Thyroid gland (tissue), 4 donors: ENCODE data around the gene SERPINA3. TPM values are rescaled to one million over a fixed set of nuclear protein-coding genes. Genes with fewer than 3 reads are reported as not detected.

Source experiments
- DNase-seq, 2 donors: peaks; one replicate each; pipeline ENCODE4 v3.0.0-alpha.2; 2019
- H3K27ac ChIP-seq, 3 donors: fragments of 200-600 bp; sonication (generic); 1 replicate in 2 of 3; 2 replicates in 1 of 3; pipeline ENCODE4 v1.5.1; 2016 to 2019; ENCODE audit warnings: mild to moderate bottlenecking in 1 of 3, moderate library complexity in 1 of 3
- H3K27me3 ChIP-seq: fragments of 200-600 bp; sonication (generic); one replicate; pipeline ENCODE4 v1.5.1; 2019
- H3K36me3 ChIP-seq, 2 donors: fragments of 200-600 bp; sonication (generic); one replicate each; pipeline ENCODE4 v1.5.1; 2016 to 2019
- H3K4me1 ChIP-seq, 2 donors: fragments of 200-600 bp; sonication (generic); one replicate each; pipeline ENCODE4 v1.5.1; 2017 to 2019
- H3K4me3 ChIP-seq, 3 donors: fragments of 200-600 bp; sonication (generic); replicated peaks in 1 of 3; 1 replicate in 2 of 3; 2 replicates in 1 of 3; pipeline ENCODE4 v1.5.1; 2016; ENCODE audit warnings: mild to moderate bottlenecking in 1 of 3
- H3K9me3 ChIP-seq: fragments of 200-600 bp; sonication (generic); one replicate; pipeline ENCODE4 v1.5.1; 2017
- CTCF ChIP-seq, 6 experiments: fragments of 200-600 bp in 3 of 6; fragments of 450-650 bp in 3 of 6; sonication (generic) in 3 of 6; IDR thresholded peaks; one replicate each; pipeline ENCODE4 v1.5.1; 2016 to 2019; ENCODE audit warnings: antibody characterized with exemption in 6 of 6, mild to moderate bottlenecking in 2 of 6, inconsistent platforms in 1 of 6, moderate library complexity in 1 of 6
- POLR2A ChIP-seq, 2 donors: fragments of 450-650 bp; IDR thresholded peaks; one replicate each; pipeline ENCODE4 v1.6.1; 2017; ENCODE audit warnings: antibody characterized with exemption in 2 of 2, mild to moderate bottlenecking in 2 of 2, moderate library complexity in 1 of 2
- WGBS, 2 donors: methylation state at CpG; one replicate each; pipeline ENCODE4 v1.1.5; 2017; 5-methylcytosine and 5-hydroxymethylcytosine counted together
- intact Hi-C: fragments of 100-400 bp; cut with DNase I; formaldehyde crosslinking; loops from one replicate; pipeline ENCODE4 v1.15.1; 2023
- total RNA-seq, 4 donors: library from RNA; depleted of rRNA; stranded (reverse); fragments of >200 nt; gene quantifications; one replicate each; pipeline ENCODE4 v1.2.3, GENCODE V29; 2016

The SERPINA3 gene
- total RNA-seq, 4 donors from 2014 or later, result 16.3 to 200 (median 91.1) TPM

GRCh38 chr14:94570002-94570400 is 42.2 kb upstream of the SERPINA3 start:
- WGBS, 2 donors, result 87 to 97% methylated on average over 4 of the region's 6 CpGs
- Histone ChIP-seq H3K36me3 (no peaks in the 10 kb centered on the region), H3K27me3 (no peaks in the 10 kb centered on the region), H3K4me3 (no peak overlapping the region), H3K27ac (no peak overlapping the region), H3K4me1 (no peaks in the 10 kb centered on the region), H3K9me3 (no peaks in the 10 kb centered on the region)
- DNase-seq, result no peak
- intact Hi-C loops, result no loop called here
- TF ChIP-seq POLR2A (IDR thresholded peaks at IDR 0.05) (no peak), CTCF (IDR thresholded peaks at IDR 0.05) (no peak)

GRCh38 chr14:94570440-94570839 is 41.8 kb upstream of the SERPINA3 start:
- Histone ChIP-seq H3K4me3 (no peak overlapping the region), H3K9me3 (no peaks in the 10 kb centered on the region), H3K27ac (no peak overlapping the region), H3K36me3 (no peaks in the 10 kb centered on the region), H3K27me3 (no peaks in the 10 kb centered on the region), H3K4me1 (no peaks in the 10 kb centered on the region)
- TF ChIP-seq POLR2A (IDR thresholded peaks at IDR 0.05) (no peak), CTCF (IDR thresholded peaks at IDR 0.05) (no peak)
- DNase-seq, result no peak
- WGBS, 2 donors, result 80 to 83% methylated on average over 7 to 9 of the region's 9 CpGs
- intact Hi-C loops, result no loop called here

GRCh38 chr14:94571395-94571794 is 40.8 kb upstream of the SERPINA3 start:
- intact Hi-C loops, result no loop called here
- no peak for TF ChIP-seq POLR2A (IDR thresholded peaks at IDR 0.05)
- TF ChIP-seq CTCF (IDR thresholded peaks at IDR 0.05), result no peak
- no peaks in the 10 kb centered on the region for H3K36me3 ChIP-seq
- H3K9me3 ChIP-seq, result no peaks in the 10 kb centered on the region
- WGBS, 2 donors, result 47 to 71% methylated on average over 7 of the region's 7 CpGs
- no peak overlapping the region for H3K4me3 ChIP-seq
- peak overlapping the region in 1 of 3 donors; percentile 20 for H3K27ac ChIP-seq
- H3K27me3 ChIP-seq, result no peaks in the 10 kb centered on the region
- no peak for DNase-seq
- H3K4me1 ChIP-seq, result no peaks in the 10 kb centered on the region

- no peaks in the 10 kb centered on the region for H3K9me3 ChIP-seq
- H3K4me3 ChIP-seq, result no peak overlapping the region
- H3K27ac ChIP-seq, result no peak overlapping the region
- TF ChIP-seq POLR2A (IDR thresholded peaks at IDR 0.05) (no peak), CTCF (IDR thresholded peaks at IDR 0.05) (no peak)
- H3K36me3 ChIP-seq, result no peaks in the 10 kb centered on the region
- DNase-seq, result no peak
- H3K27me3 ChIP-seq, result no peaks in the 10 kb centered on the region
- intact Hi-C loops, result no loop called here
- H3K4me1 ChIP-seq, result no peaks in the 10 kb centered on the region
- WGBS, 2 donors, result 79 to 90% methylated on average over 6 of the region's 6 CpGs
Observed at GRCh38 chr14:94571950-94572349, 40.2 kb upstream of the SERPINA3 start.

- no peaks in the 10 kb centered on the region for H3K36me3 ChIP-seq
- no peaks in the 10 kb centered on the region for H3K4me1 ChIP-seq
- H3K4me3 ChIP-seq, result no peak overlapping the region
- no peaks in the 10 kb centered on the region for H3K9me3 ChIP-seq
- no peak for TF ChIP-seq POLR2A (IDR thresholded peaks at IDR 0.05)
- no peak for TF ChIP-seq CTCF (IDR thresholded peaks at IDR 0.05)
- intact Hi-C loops, result no loop called here
- no peaks in the 10 kb centered on the region for H3K27me3 ChIP-seq
- DNase-seq, result no peak
- no peak overlapping the region for H3K27ac ChIP-seq
- 63 to 68% methylated on average over 7 of the region's 7 CpGs for WGBS, 2 donors
Observed at GRCh38 chr14:94572637-94573303, 39.4 kb upstream of the SERPINA3 start.
